AG04449 (cell line): ENCODE results near the gene SEC23IP.

Experiments used
- CTCF ChIA-PET: fragments of 350-600 bp; formaldehyde crosslinking; extraction: SDS; loops from one replicate; lab custom pipeline; 2021; ENCODE audit warnings: antibody characterized with exemption; lab: Yijun Ruan, JAX
- POLR2A ChIA-PET: fragments of 400-600, 350-600 bp; formaldehyde crosslinking; extraction: SDS; loops from one replicate; lab custom pipeline; 2020; ENCODE audit warnings: antibody characterized with exemption, inconsistent platforms; lab: Yijun Ruan, JAX
- DNase-seq: peaks from one replicate; pipeline ENCODE4 v3.0.0-alpha.2; 2010; ENCODE audit warnings: low read depth, low spot score
- H3K4me3 ChIP-seq: 2 replicates; pipeline ENCODE4 v1.5.1; 2011; ENCODE audit warnings: low read depth, mild to moderate bottlenecking, control low read depth, low read length
- TF ChIP-seq, protein P1 (sequence below): IDR thresholded peaks from one replicate; pipeline ENCODE4 v1.5.1; 2011; ENCODE audit warnings: mild to moderate bottlenecking, moderate library complexity, low read length, control low read depth, inconsistent platforms; ENCODE audit not compliant: insufficient read depth; ENCODE audit errors: missing control alignments

The SEC23IP gene

DNA sequence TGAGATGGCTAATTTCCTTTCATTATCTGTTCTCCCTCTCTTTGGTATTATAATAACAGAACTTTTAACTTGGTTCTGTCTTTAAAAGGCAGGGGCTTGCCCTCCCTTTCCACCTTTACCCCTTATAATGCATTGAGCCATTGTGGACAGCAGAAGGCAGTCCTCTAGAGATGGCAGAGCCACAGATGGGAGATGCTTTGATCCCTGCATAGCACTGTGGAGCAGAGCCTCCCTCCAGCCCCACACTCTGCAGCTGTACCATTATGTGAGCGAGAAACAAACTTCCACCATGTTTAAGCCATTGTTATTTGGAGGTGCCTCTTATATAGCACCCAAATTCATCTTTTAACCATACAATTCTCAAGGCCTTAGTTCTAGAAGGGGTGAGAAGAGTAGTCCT lies 78.4 kb downstream of the SEC23IP start:
- H3K4me3 ChIP-seq = no peak overlapping the region
- POLR2A ChIA-PET = no interaction called here
- CTCF ChIA-PET = no interaction called here
- DNase-seq = no peak
- TF ChIP-seq, protein P1, sequence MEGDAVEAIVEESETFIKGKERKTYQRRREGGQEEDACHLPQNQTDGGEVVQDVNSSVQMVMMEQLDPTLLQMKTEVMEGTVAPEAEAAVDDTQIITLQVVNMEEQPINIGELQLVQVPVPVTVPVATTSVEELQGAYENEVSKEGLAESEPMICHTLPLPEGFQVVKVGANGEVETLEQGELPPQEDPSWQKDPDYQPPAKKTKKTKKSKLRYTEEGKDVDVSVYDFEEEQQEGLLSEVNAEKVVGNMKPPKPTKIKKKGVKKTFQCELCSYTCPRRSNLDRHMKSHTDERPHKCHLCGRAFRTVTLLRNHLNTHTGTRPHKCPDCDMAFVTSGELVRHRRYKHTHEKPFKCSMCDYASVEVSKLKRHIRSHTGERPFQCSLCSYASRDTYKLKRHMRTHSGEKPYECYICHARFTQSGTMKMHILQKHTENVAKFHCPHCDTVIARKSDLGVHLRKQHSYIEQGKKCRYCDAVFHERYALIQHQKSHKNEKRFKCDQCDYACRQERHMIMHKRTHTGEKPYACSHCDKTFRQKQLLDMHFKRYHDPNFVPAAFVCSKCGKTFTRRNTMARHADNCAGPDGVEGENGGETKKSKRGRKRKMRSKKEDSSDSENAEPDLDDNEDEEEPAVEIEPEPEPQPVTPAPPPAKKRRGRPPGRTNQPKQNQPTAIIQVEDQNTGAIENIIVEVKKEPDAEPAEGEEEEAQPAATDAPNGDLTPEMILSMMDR = no peak

DNA sequence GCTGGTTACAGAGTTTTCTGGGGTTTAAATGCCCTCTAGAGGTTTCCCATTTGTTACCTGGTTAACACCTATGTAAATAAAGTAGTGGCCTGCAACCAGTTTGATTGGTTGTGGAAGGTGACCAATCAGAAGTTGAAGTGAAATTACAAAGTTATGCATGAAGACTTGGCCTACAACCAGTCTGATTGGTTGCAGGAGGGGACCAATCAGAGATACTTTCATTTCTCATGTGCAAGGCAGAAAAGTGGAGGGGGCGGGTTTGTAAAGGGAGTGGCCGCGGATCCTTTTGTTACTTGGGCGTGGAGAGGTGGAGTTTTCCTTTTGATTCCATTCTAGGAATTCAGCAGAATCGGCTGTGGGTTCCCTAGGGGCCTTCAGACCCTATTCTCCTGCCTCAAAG lies 80.8 kb downstream of the SEC23IP start:
- ChIA-PET CTCF (no interaction called here), POLR2A (no interaction called here)
- TF ChIP-seq, protein P1 = no peak
- DNase-seq = no peak
- no peak overlapping the region for H3K4me3 ChIP-seq

DNA sequence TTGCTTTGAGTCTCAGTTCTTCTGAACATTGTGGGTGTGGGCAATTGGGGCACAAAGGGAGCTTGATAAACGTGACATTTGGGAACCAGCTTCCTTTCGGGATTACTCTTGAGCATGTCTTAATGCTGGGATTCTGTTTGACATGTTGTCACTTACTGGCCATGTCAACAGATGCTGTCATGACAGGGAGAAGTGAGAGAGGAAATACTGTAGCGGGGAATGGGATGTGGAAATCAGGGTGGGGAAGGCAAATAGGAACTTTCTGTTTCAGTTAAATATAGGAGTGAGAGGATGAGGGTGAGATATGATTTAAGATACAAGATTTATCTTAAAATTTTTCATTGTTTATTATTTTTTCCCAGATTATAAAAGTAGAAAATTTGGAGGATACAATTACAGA lies 83.9 kb downstream of the SEC23IP start:
- TF ChIP-seq, protein P1 = no peak
- H3K4me3 ChIP-seq = no peak overlapping the region
- POLR2A ChIA-PET = no interaction called here
- no peak for DNase-seq
- CTCF ChIA-PET = no interaction called here

DNA sequence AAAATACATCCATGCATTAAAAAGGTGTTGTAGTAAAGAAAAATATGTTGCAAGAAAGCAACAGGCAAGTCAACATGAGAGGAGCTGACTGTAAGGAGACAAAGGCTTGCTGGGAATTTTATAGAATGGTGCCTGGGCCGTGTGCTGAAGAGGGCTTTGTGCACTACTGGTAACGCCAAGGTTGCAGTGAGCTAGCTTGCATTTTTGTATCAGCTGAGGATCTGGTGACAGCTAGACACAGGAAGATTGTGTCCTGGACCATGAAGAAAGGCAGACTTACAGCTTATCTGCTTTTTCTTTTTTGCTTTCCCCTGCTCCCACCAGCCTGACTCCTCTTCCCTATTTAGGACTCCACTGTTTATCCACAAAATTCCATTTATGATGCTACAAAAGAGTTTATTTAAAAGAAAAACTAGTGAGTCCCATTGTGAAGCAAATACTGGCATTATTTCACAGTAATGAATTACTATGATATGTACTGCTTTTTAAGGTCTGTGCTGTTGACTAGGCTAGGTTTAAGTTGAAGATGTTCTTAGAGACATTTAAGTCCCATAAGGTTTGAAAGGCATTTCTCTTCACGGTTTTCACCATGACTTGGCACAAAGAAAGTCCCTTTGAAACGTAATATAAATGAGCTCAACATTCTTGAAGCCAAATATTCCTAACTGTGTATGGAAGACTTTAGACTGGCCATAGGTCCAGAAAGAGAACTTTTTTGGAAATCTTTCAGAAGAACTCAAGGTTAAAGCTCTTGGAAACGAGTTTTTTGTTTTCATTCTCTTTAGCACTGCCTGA lies 88.6 kb downstream of the SEC23IP start:
- TF ChIP-seq, protein P1 = no peak
- no peak overlapping the region for H3K4me3 ChIP-seq
- CTCF ChIA-PET = no interaction called here
- DNase-seq = no peak
- POLR2A ChIA-PET = no interaction called here

DNA sequence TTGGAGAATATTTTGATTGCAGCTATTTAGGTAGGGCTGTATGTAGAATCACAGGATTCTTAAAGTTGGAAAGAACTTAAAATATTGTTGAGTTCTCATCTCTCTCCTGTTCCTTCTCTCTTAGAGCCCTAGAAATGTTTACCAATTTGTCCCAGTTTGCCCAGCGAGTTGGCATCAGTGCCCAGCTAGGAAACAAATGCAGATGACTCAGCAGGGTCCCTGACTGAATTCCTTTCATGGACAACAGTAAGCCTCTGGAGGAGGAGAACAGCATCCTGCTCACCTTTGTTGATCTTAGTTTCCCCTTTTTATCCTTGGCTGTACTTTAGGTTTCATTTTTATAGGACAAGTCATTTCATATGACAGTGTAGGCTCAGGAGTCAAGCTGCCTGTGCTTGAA lies 89.3 kb downstream of the SEC23IP start:
- no peak for DNase-seq
- TF ChIP-seq, protein P1 = no peak
- no peak overlapping the region for H3K4me3 ChIP-seq
- ChIA-PET POLR2A (no interaction called here), CTCF (no interaction called here)

DNA sequence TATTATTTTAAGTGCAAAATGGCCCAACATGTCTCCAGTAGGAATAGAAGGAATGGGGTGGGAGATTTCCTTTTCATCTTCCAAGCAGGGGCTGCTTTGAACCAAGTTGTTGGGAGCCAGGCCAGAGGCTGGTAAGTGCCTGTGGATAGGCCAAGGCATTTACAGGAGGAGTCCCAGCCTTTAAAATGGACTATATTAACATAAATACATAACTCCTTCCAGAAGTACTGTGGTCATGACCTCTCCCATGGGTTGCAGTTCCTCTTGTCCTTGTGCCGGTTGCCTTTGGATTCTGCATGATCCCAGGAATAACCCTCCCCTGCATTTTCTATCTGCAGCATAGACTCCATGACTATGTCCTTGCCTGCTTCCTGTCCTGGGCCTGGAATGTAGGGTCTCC lies 95.8 kb downstream of the SEC23IP start:
- TF ChIP-seq, protein P1 = no peak
- no peak overlapping the region for H3K4me3 ChIP-seq
- CTCF ChIA-PET = no interaction called here
- POLR2A ChIA-PET = no interaction called here
- no peak for DNase-seq
